ENCODE measurements around the gene KCTD16. TPM values are rescaled to one million over a fixed set of nuclear protein-coding genes. Genes with fewer than 3 reads are reported as not detected.

The KCTD16 gene
- total and polyA plus RNA-seq, 7 experiments from 2014 or later: 0.07 to 0.22 (median 0.13) TPM; not detected in 4

DNA sequence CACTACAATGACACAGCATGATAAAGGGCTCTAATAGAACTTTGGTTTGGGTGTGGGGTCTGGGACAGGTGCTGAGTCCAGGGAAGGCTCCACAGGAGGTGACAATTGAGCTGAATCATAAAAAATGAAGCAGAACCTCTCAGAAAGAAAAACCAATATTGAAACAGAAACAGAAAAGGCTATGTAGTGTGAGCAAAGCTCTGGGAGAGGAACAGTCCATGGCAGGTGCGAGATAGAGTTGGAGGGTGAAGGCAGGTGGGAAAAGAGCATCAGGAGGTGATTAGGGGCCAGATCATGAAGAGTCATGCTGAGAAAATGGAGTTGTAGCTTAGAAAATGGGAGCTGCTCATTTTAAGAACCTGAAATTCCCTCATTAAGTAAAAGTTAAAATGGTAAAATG is 164.9 kb downstream of the KCTD16 start:
- no peaks in the 10 kb centered on the region for H3K4me1 ChIP-seq (ENCODE audit: control insufficient read depth in 2 of 2, insufficient read depth in 2 of 2, low read length in 2 of 2)
- Mint-ChIP-seq H3K9me3 (peaks cover 0 to 10% (median 0%) of the 10 kb centered on the region in 11 donors), H3K36me3 (no peaks in the 10 kb centered on the region), H3K4me3 (no peak overlapping the region), H3K27me3 (peaks cover 0 to 15% (median 0%) of the 10 kb centered on the region in 5 donors), H3K4me1 (no peaks in the 10 kb centered on the region), H3K27ac (no peak overlapping the region)
- POLR2A ChIA-PET: no interaction called here
- intact Hi-C loops (cut with micrococcal nuclease): no loop called here
- no peaks in the 10 kb centered on the region for H3K36me3 ChIP-seq (ENCODE audit: control insufficient read depth in 2 of 3, insufficient read depth in 3 of 3, low read length in 3 of 3)
- no peak for DNase-seq
- H3K27ac ChIP-seq (ENCODE audit: low read depth, low read length): no peak overlapping the region
- CTCF ChIA-PET: no interaction called here
- H3K27me3 ChIP-seq (ENCODE audit: control insufficient read depth in 2 of 2, insufficient read depth in 2 of 2, low read length in 2 of 2): no peaks in the 10 kb centered on the region
- H3K4me3 ChIP-seq (ENCODE audit: low read length): no peak overlapping the region
- H3K9me3 ChIP-seq (ENCODE audit: control insufficient read depth in 2 of 3, low read length in 3 of 3): no peaks in the 10 kb centered on the region
- ATAC-seq: no peak

DNA sequence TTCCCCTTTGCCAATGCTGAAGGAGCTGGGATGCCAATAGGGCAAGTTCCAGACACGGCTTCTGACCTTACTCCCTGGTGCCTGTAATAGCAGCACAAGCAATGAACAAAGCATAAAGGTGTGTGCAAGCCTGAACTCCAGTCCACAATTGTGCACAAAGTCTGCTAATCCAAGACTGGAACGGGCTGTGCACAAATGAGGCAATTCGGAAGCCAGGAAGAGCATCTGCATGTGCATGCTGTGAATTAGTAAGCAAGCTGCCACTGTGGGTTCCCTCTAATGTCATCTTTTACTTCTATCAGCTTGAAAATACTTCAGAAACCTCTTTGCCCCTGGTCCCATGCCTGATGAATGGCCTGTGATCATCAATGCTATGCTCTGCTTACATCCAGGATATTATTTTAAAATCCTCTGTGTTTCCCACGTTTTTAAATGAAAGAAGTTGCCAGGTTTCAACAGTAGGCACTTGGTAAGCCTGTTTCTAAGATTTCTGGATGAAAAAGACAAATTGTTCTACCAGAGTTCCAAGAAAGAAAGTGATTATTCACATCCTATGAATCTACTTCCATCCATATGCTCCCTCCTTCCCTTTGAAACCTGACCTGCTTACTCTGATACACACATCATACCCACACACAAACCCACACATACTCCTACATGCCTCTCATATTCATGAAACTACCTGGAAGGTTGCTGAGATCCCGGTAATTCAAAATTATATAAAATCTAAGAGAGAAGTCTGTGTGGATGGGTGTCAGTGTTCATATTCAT is 165.7 kb downstream of the KCTD16 start:
- Mint-ChIP-seq H3K4me1 (no peaks in the 10 kb centered on the region), H3K27me3 (peaks cover 0 to 14% (median 0%) of the 10 kb centered on the region in 5 donors), H3K36me3 (no peaks in the 10 kb centered on the region), H3K4me3 (no peak overlapping the region), H3K27ac (no peak overlapping the region), H3K9me3 (peaks cover 0 to 10% (median 2%) of the 10 kb centered on the region in 11 donors)
- Histone ChIP-seq H3K9me3 (ENCODE audit: control insufficient read depth in 2 of 3, low read length in 3 of 3) (no peaks in the 10 kb centered on the region), H3K27ac (ENCODE audit: low read depth, low read length) (no peak overlapping the region), H3K27me3 (ENCODE audit: control insufficient read depth in 2 of 2, insufficient read depth in 2 of 2, low read length in 2 of 2) (no peaks in the 10 kb centered on the region), H3K4me1 (ENCODE audit: control insufficient read depth in 2 of 2, insufficient read depth in 2 of 2, low read length in 2 of 2) (no peaks in the 10 kb centered on the region), H3K36me3 (ENCODE audit: control insufficient read depth in 2 of 3, insufficient read depth in 3 of 3, low read length in 3 of 3) (no peaks in the 10 kb centered on the region), H3K4me3 (ENCODE audit: low read length) (no peak overlapping the region)
- intact Hi-C loops (cut with micrococcal nuclease): no loop called here
- ATAC-seq (no peak), DNase-seq (no peak)
- CTCF ChIA-PET: no interaction called here
- POLR2A ChIA-PET: no interaction called here

DNA sequence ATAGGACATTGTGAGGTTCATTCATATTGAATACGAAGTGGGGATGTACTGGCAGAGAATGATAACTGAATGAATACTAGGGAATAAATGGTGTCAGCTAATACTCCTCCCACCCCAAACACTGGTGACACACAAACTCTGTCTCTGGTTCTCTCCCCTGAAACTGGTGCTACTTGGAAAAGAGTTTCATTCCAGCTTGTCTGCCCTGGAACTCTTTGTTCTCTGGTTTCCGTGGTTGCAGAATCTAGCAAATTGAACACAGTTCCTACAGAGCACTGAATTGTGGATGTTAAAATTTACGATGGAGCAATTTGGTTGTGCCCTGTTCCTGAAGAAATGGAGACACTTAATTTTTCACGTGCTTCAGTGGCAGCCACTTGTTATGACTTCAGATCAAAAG is 181.7 kb downstream of the KCTD16 start:
- no peak for ATAC-seq
- H3K27me3 Mint-ChIP-seq: peaks cover 0 to 8% (median 4%) of the 10 kb centered on the region in 5 donors
- no peak overlapping the region for H3K4me3 Mint-ChIP-seq
- Histone ChIP-seq H3K4me3 (ENCODE audit: low read length) (no peak overlapping the region), H3K9me3 (ENCODE audit: control insufficient read depth in 2 of 3, low read length in 3 of 3) (no peaks in the 10 kb centered on the region), H3K4me1 (ENCODE audit: control insufficient read depth in 2 of 2, insufficient read depth in 2 of 2, low read length in 2 of 2) (no peaks in the 10 kb centered on the region), H3K27ac (ENCODE audit: low read depth, low read length) (no peak overlapping the region), H3K27me3 (ENCODE audit: control insufficient read depth in 2 of 2, insufficient read depth in 2 of 2, low read length in 2 of 2) (no peaks in the 10 kb centered on the region), H3K36me3 (ENCODE audit: control insufficient read depth in 2 of 3, insufficient read depth in 3 of 3, low read length in 3 of 3) (no peaks in the 10 kb centered on the region)
- ChIA-PET CTCF (no interaction called here), POLR2A (no interaction called here)
- intact Hi-C loops (cut with micrococcal nuclease): no loop called here
- H3K4me1 Mint-ChIP-seq: peaks cover 0 to 2% (median 0%) of the 10 kb centered on the region in 7 donors
- H3K27ac Mint-ChIP-seq: no peak overlapping the region
- H3K36me3 Mint-ChIP-seq: no peaks in the 10 kb centered on the region
- H3K9me3 Mint-ChIP-seq: peaks cover 0 to 10% (median 3%) of the 10 kb centered on the region in 11 donors
- DNase-seq: no peak

DNA sequence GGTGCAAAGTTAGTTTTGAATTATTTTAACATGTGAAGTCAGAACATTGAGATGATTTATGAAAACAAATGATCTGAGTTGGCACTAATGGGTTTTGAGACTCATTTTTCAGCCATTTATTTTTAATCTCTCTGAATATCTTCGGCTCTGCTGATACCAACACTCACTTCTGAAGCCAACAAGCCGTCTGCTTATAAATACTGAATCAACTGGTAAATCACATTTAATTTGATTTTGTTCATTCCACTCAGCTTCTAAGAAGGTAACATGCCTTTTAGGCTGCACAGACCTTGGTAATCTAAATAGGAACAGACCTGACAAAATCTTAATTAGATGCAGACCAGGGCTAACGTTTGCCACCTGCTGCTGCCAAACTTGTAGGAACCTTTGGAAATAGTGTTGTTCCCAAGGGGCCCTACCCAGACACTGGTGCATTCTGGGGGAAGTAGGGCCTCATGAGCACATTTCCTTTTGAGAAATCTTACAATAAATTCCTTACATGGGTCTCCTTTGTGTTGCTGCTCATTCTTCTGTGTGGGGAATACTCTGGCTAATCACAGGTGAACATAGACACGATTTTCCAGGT is 182.2 kb downstream of the KCTD16 start:
- H3K36me3 Mint-ChIP-seq: no peaks in the 10 kb centered on the region
- no peak overlapping the region for H3K27ac Mint-ChIP-seq
- Histone ChIP-seq H3K4me1 (ENCODE audit: control insufficient read depth in 2 of 2, insufficient read depth in 2 of 2, low read length in 2 of 2) (no peaks in the 10 kb centered on the region), H3K9me3 (ENCODE audit: control insufficient read depth in 2 of 3, low read length in 3 of 3) (no peaks in the 10 kb centered on the region), H3K36me3 (ENCODE audit: control insufficient read depth in 2 of 3, insufficient read depth in 3 of 3, low read length in 3 of 3) (no peaks in the 10 kb centered on the region), H3K4me3 (ENCODE audit: low read length) (no peak overlapping the region), H3K27me3 (ENCODE audit: control insufficient read depth in 2 of 2, insufficient read depth in 2 of 2, low read length in 2 of 2) (no peaks in the 10 kb centered on the region), H3K27ac (ENCODE audit: low read depth, low read length) (no peak overlapping the region)
- peaks cover 0 to 9% (median 3%) of the 10 kb centered on the region in 11 donors for H3K9me3 Mint-ChIP-seq
- ChIA-PET POLR2A (no interaction called here), CTCF (no interaction called here)
- DNase-seq (no peak), ATAC-seq (no peak)
- H3K27me3 Mint-ChIP-seq: peaks cover 0 to 8% (median 4%) of the 10 kb centered on the region in 5 donors
- peaks cover 0 to 2% (median 0%) of the 10 kb centered on the region in 7 donors for H3K4me1 Mint-ChIP-seq
- H3K4me3 Mint-ChIP-seq: no peak overlapping the region
- intact Hi-C loops (cut with micrococcal nuclease): no loop called here

DNA sequence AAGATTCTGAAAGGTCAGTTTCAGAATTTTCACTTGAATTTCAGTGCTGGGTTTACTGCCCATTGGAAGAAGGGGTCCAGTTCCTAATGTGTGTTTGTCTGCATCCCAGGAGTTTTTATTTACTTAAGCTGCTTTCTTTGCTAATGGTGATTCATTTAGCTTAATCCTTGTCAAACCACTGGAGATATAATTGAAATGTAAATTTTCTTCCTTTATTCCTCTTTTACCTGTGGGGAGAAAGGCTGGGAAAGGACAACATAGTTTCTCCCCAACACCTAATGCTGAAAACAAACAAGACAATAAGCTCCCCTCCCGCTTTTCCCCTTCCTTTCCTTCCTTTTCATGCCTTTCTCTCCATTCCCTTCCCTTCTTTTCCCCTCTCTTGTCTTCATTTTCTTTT is 185.8 kb downstream of the KCTD16 start:
- no peak for ATAC-seq
- ChIA-PET POLR2A (no interaction called here), CTCF (no interaction called here)
- Mint-ChIP-seq H3K27ac (no peak overlapping the region), H3K4me1 (peaks cover 0 to 2% (median 0%) of the 10 kb centered on the region in 7 donors), H3K36me3 (no peaks in the 10 kb centered on the region), H3K27me3 (peaks cover 0 to 3% (median 0%) of the 10 kb centered on the region in 5 donors), H3K9me3 (peaks cover 0 to 9% (median 4%) of the 10 kb centered on the region in 11 donors), H3K4me3 (no peak overlapping the region)
- Histone ChIP-seq H3K27ac (ENCODE audit: low read depth, low read length) (no peak overlapping the region), H3K36me3 (ENCODE audit: control insufficient read depth in 2 of 3, insufficient read depth in 3 of 3, low read length in 3 of 3) (no peaks in the 10 kb centered on the region), H3K9me3 (ENCODE audit: control insufficient read depth in 2 of 3, low read length in 3 of 3) (no peaks in the 10 kb centered on the region), H3K27me3 (ENCODE audit: control insufficient read depth in 2 of 2, insufficient read depth in 2 of 2, low read length in 2 of 2) (no peaks in the 10 kb centered on the region), H3K4me3 (ENCODE audit: low read length) (no peak overlapping the region), H3K4me1 (ENCODE audit: control insufficient read depth in 2 of 2, insufficient read depth in 2 of 2, low read length in 2 of 2) (no peaks in the 10 kb centered on the region)
- intact Hi-C loops (cut with micrococcal nuclease): no loop called here
- no peak for DNase-seq

DNA sequence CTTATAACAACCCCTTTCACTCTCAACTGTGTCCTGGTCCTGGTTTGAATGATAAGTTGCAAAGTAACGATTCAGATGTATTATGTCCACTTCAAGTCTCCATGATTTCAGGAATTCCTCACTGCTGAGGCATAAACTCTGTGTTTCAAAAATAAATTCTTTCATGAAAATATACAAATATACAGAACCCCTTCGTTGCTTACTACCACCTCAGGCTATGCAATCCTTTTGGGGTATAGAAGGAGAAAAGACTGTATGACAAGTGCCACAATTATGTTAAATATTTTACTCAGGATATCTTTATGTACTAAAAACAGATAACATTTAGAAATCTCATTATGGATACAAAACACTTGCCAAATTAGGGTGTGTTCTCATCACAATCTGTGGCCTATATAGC is 190.7 kb downstream of the KCTD16 start:
- POLR2A ChIA-PET: no interaction called here
- H3K9me3 Mint-ChIP-seq: peaks cover 0 to 7% (median under 1%) of the 10 kb centered on the region in 11 donors
- CTCF ChIA-PET: no interaction called here

DNA sequence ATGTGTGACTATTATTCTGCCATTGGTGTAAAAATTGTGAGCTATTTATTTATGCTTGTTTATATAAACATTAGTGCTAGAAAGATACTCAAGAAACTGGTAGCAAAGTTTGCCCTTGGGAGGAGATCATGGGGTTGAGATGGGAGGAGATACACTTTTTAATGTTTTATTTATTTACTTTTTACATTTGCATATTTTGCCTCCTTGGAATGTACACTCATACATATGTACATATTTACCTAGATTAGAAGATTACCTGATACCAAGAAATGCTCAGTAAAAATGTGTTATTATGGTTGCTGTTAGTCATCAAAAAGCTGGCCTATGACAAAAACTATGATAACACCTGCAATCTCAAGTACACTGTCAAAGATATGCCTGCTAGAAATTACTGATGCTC is 195.2 kb downstream of the KCTD16 start:
- Mint-ChIP-seq H3K9me3 (peaks cover 0 to 7% (median 0%) of the 10 kb centered on the region in 11 donors), H3K36me3 (peaks cover 0 to 3% (median 0%) of the 10 kb centered on the region in 5 donors), H3K4me3 (no peak overlapping the region), H3K27ac (no peak overlapping the region), H3K27me3 (peaks cover 0 to 13% (median 7%) of the 10 kb centered on the region in 5 donors), H3K4me1 (no peaks in the 10 kb centered on the region)
- DNase-seq (no peak), ATAC-seq (no peak)
- no peaks in the 10 kb centered on the region for H3K27me3 ChIP-seq (ENCODE audit: control insufficient read depth in 2 of 2, insufficient read depth in 2 of 2, low read length in 2 of 2)
- H3K27ac ChIP-seq (ENCODE audit: low read depth, low read length): no peak overlapping the region
- H3K9me3 ChIP-seq (ENCODE audit: control insufficient read depth in 2 of 3, low read length in 3 of 3): no peaks in the 10 kb centered on the region
- no peaks in the 10 kb centered on the region for H3K4me1 ChIP-seq (ENCODE audit: control insufficient read depth in 2 of 2, insufficient read depth in 2 of 2, low read length in 2 of 2)
- ChIA-PET CTCF (no interaction called here), POLR2A (no interaction called here)
- H3K36me3 ChIP-seq (ENCODE audit: control insufficient read depth in 2 of 3, insufficient read depth in 3 of 3, low read length in 3 of 3): no peaks in the 10 kb centered on the region
- no peak overlapping the region for H3K4me3 ChIP-seq (ENCODE audit: low read length)
- intact Hi-C loops (cut with micrococcal nuclease): no loop called here

More for the DNA sequence above, 190.7 kb downstream of the KCTD16 start:
- H3K4me3 ChIP-seq (ENCODE audit: low read length): no peak overlapping the region
- H3K27ac ChIP-seq (ENCODE audit: low read depth, low read length): no peak overlapping the region
- DNase-seq: no peak
- Mint-ChIP-seq H3K27ac (no peak overlapping the region), H3K36me3 (no peaks in the 10 kb centered on the region), H3K4me1 (peaks cover 0 to 2% (median 0%) of the 10 kb centered on the region in 7 donors), H3K4me3 (no peak overlapping the region), H3K27me3 (peaks cover 0 to 10% (median 0%) of the 10 kb centered on the region in 5 donors)
- intact Hi-C loops (cut with micrococcal nuclease): no loop called here
- H3K4me1 ChIP-seq (ENCODE audit: control insufficient read depth in 2 of 2, insufficient read depth in 2 of 2, low read length in 2 of 2): no peaks in the 10 kb centered on the region
- H3K9me3 ChIP-seq (ENCODE audit: control insufficient read depth in 2 of 3, low read length in 3 of 3): no peaks in the 10 kb centered on the region
- no peaks in the 10 kb centered on the region for H3K36me3 ChIP-seq (ENCODE audit: control insufficient read depth in 2 of 3, insufficient read depth in 3 of 3, low read length in 3 of 3)
- H3K27me3 ChIP-seq (ENCODE audit: control insufficient read depth in 2 of 2, insufficient read depth in 2 of 2, low read length in 2 of 2): no peaks in the 10 kb centered on the region
- no peak for ATAC-seq

Measured in naive thymus-derived CD4-positive, alpha-beta T cell (primary cell).